Subcutaneous adipose tissue (tissue), 4 donors: ENCODE data around the gene NXN. TPM values are rescaled to one million over a fixed set of nuclear protein-coding genes. Genes with fewer than 3 reads are reported as not detected.

Experiments
- total RNA-seq, 4 donors: library from RNA; depleted of rRNA; stranded (reverse); fragments of >200 nt; gene quantifications; one replicate each; pipeline ENCODE4 v1.1.0, GENCODE V29; 2016
- TF ChIP-seq, protein P1 (sequence below): fragments of 450-650 bp; IDR thresholded peaks from one replicate; pipeline ENCODE4 v1.5.1; 2016; ENCODE audit warnings: low read depth, mild to moderate bottlenecking, control low read depth, antibody characterized with exemption, moderate library complexity

NXN gene
- total RNA-seq, 4 donors from 2014 or later: 2.9 to 24.3 (median 7.4) TPM

DNA sequence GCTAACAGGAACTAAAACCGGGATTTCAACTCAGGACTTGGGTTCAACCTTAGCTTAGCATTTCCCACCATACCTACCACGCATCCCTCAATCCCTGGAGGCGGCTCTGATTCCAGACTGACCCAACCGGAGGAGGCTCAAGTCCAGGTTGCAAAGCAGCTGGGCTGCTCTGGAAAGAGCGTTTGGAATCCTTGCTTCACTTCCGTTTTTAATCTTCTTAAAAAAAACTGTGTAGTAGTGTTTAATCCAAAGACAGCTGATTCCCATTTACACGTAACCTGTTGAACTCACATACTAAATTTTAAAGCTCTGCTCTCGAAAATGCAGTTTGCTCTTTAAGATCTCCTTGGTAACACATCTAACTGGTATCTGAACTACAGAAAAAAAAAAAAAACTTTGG is 50.0 kb downstream of the NXN start:
- TF ChIP-seq, protein P1, sequence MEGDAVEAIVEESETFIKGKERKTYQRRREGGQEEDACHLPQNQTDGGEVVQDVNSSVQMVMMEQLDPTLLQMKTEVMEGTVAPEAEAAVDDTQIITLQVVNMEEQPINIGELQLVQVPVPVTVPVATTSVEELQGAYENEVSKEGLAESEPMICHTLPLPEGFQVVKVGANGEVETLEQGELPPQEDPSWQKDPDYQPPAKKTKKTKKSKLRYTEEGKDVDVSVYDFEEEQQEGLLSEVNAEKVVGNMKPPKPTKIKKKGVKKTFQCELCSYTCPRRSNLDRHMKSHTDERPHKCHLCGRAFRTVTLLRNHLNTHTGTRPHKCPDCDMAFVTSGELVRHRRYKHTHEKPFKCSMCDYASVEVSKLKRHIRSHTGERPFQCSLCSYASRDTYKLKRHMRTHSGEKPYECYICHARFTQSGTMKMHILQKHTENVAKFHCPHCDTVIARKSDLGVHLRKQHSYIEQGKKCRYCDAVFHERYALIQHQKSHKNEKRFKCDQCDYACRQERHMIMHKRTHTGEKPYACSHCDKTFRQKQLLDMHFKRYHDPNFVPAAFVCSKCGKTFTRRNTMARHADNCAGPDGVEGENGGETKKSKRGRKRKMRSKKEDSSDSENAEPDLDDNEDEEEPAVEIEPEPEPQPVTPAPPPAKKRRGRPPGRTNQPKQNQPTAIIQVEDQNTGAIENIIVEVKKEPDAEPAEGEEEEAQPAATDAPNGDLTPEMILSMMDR: no peak

DNA sequence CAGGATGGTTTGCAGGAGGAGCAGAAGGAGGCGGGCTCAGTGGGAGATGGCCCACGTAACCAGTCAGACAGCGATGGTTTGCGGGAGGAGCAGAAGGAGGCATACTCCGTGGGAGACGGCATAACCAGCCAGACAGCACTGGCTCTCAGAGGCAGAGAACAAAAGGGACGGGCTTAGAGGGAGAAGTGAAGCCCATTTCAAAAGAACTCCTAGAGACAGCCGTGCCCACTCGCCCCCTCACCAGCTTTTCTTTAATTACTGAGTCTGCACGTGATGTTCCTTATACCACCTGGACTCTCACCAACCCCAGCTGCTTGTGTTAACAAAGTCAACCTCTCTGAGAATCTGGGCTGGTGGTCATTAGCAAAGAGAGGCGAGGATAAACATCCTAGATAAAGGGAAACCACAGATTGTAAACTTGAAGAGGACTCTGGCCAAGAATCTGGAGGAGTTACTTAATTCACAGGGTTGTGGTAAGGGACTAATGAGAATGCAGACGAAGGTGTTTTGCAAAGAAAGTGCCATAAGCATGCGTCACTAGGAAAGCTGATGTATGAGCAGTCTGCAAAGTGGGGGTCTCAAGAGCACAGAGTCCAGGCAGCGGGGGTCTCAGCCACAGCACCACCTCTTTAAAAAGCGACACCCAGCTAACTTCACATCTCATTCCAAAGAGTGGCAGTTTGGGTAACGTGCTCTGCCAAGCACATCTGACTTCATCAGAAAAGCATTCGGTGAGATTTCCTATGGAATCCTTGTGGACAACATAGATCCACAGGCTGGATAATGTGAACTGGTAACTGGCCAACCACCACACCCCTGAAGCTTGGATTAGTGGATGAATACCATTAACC is 51.7 kb downstream of the NXN start:
- TF ChIP-seq, protein P1: no peak

DNA sequence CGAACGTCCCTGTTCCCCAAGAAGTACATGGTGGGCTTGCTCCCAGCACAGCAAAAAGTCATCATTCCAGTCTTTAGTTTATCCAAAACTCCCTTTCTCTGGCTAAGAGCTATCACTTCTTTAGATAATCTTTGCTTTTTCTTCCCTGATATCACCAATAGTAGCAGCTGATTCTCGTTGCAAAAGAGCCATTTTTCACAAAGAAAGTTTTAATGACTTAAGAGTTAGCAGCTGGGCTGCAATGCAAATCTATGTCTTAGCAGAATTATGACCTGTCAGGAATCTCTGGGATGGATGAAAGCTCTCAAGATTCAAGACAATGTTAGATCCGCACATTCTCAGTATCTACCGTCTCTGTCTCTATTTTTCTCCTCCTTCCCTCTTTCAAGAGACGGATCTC is 53.8 kb downstream of the NXN start:
- TF ChIP-seq, protein P1: no peak

DNA sequence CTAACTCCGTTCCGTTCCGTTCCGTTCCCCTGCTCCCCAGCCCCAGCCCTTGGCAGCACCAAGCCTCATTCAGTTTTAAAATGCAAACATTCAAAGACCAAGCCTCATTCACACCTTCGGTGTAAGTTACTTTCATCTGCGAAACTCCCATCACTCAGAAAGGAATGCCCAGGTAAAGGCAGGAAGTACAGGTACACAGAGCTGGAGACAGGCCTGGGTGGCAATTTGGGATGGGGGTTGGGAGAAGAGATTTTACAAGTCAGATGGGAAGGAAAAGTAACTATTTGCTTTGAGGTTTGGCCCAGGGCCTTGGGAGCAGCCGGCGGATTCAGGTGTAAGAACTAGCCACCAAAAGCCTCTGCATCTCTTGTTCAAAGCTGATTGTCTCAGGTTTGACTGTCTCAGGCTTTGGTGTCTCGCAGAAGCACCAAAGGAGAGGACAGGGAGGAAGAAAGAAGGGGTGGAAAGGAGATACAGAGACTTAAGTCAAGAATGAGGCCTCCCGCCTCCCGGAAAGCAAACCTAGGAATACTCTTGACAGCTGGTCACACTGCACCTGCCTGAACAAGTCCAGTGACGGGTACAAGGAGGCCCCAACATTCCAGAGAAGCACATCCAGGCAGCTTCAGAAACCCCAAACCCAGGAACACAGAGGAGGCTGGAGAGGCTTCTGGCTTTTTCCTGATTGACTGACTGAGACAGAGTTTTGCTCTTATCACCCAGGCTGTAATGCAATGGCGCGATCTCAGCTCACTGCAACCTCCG is 54.7 kb downstream of the NXN start:
- TF ChIP-seq, protein P1: no peak

DNA sequence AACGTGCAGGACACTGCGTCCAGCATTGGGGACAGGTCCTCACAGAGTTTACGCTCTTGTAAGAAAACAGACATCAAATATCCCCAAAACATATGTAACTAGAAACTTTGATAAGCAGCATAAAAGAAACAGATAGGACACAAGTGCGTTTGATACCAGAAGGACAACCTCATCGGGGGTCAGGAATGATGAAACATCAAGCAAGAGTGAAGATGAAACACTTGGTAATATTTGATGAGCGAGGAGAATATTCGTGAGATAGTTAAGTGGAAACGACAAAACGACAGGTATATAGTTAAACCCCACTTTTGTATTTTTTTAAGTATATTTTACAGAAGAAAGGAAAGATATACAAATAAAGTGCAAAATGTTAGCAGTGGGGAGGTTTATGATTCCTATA is 55.9 kb downstream of the NXN start:
- TF ChIP-seq, protein P1: no peak

DNA sequence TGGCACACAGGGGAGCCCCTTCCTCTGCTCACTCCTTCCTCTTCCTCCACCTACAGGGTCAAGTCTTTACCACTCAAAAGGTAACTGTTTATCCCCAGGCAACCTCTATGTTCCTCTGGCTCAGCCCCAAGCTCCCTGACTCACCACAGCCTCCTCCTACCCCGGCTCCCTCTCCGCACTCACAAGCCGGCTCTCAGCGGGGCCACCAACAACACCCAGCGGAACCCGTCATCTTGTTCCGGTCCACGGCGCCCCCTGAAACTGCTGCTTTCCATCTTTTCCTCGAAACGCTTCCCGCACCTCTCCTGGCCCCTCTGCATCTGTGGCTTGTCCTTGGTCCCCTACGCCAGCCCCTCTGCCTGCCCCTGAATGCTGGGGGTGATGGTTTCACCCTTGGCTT is 58.4 kb downstream of the NXN start:
- TF ChIP-seq, protein P1: no peak

DNA sequence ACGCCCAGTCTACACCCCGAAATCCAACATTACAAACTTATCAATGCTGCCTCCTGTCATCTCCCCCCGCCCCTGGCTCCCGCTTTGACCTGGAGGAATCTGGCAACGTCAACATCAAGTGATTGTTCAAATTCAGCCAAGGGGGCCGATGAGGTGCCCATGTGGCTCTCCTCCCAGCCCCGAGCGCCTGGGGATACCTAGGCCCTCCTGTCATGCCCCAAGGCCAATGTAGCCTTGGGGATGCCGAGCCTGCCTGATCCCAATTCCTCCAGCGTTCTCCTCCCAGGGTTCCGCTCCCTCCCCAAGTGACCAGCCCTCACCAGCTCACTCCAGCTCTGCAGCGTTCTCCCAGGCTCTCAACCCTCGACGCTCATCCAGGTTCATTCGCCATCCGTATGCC is 59.4 kb downstream of the NXN start:
- TF ChIP-seq, protein P1: no peak
